CD4-positive, alpha-beta T cell (primary cell): ENCODE measurements around the gene SMPX. TPM values are rescaled to one million over a fixed set of nuclear protein-coding genes. Genes with fewer than 3 reads are reported as not detected.

Source experiments
- ATAC-seq: fragments of 200-7000 bp; cut with Tn5 transposase; one replicate; pipeline ENCODE4 v1.10.0; 2022; ENCODE audit warnings: mild to moderate bottlenecking; ENCODE audit not compliant: poor library complexity
- CTCF ChIA-PET: fragments of 350-600 bp; sonication (Branson Sonifier 250); formaldehyde crosslinking; loops from one replicate; lab custom pipeline; 2021; ENCODE audit warnings: antibody characterized with exemption, inconsistent platforms; lab: Charles Lee
- POLR2A ChIA-PET: fragments of 350-600 bp; sonication (Branson Sonifier 250); formaldehyde crosslinking; loops from one replicate; lab custom pipeline; 2021; ENCODE audit warnings: antibody characterized with exemption, inconsistent platforms; lab: Charles Lee
- DNase-seq, 14 experiments: peaks; one replicate each; pipeline ENCODE4 v3.0.0-alpha.2; 2013 to 2020; ENCODE audit warnings: mixed read lengths in 2 of 14
- H3K27ac ChIP-seq, 2 donors: one replicate each; pipeline versions ENCODE4 v1.5.1 to v1.7.0; 2013; ENCODE audit warnings: low read length in 2 of 2, low read depth in 1 of 2, mild to moderate bottlenecking in 1 of 2
- H3K27me3 ChIP-seq, 2 experiments: 1 replicate in 1 of 2; 2 replicates in 1 of 2; pipeline versions ENCODE4 v1.6.1 to v1.7.0; 2013; ENCODE audit warnings: low read length in 2 of 2, control low read depth in 1 of 2, mild to moderate bottlenecking in 1 of 2, moderate library complexity in 1 of 2; ENCODE audit not compliant: insufficient read depth in 2 of 2, control insufficient read depth in 1 of 2
- H3K36me3 ChIP-seq: one replicate; pipeline ENCODE4 v1.6.1; 2013; ENCODE audit warnings: low read length, control low read depth; ENCODE audit not compliant: insufficient read depth
- H3K4me1 ChIP-seq: one replicate; pipeline ENCODE4 v1.6.1; 2013; ENCODE audit warnings: low read length, control low read depth; ENCODE audit not compliant: insufficient read depth
- H3K4me3 ChIP-seq: one replicate; pipeline ENCODE4 v1.5.1; 2013; ENCODE audit warnings: mild to moderate bottlenecking, low read length, moderate library complexity
- H3K9me3 ChIP-seq, 2 experiments: 1 replicate in 1 of 2; 2 replicates in 1 of 2; pipeline versions ENCODE4 v1.6.1 to v1.7.0; 2013; ENCODE audit warnings: low read length in 2 of 2, mild to moderate bottlenecking in 2 of 2, control low read depth in 1 of 2, moderate library complexity in 1 of 2; ENCODE audit not compliant: control insufficient read depth in 1 of 2, insufficient read depth in 1 of 2
- H3K27ac Mint-ChIP-seq: one replicate; pipeline ENCODE4 v1.8.0; 2020; ENCODE audit warnings: mixed read lengths
- H3K27me3 Mint-ChIP-seq: one replicate; pipeline ENCODE4 v1.8.0; 2021; ENCODE audit warnings: mixed read lengths
- H3K36me3 Mint-ChIP-seq: one replicate; pipeline ENCODE4 v1.8.0; 2021; ENCODE audit warnings: low read depth, mixed read lengths
- H3K4me1 Mint-ChIP-seq: one replicate; pipeline ENCODE4 v1.8.0; 2021; ENCODE audit warnings: low read depth, mixed read lengths
- H3K4me3 Mint-ChIP-seq: one replicate; pipeline ENCODE4 v1.8.0; 2020; ENCODE audit warnings: mild to moderate bottlenecking, mixed read lengths
- H3K9me3 Mint-ChIP-seq: one replicate; pipeline ENCODE4 v1.8.0; 2020; ENCODE audit warnings: mixed read lengths
- CTCF ChIP-seq: fragments of 200-600 bp; IDR thresholded peaks from one replicate; pipeline ENCODE4 v1.8.0; 2022; ENCODE audit warnings: antibody characterized with exemption, mild to moderate bottlenecking
- intact Hi-C, 2 experiments: fragments of 100-400 bp; cut with DNase I in 1 of 2; cut with micrococcal nuclease in 1 of 2; formaldehyde crosslinking; loops; one replicate each; pipeline versions ENCODE4 v1.15.1 to v1.9.0; 2023 to 2025; cut with DNase I, micrococcal nuclease
- total RNA-seq, 174 experiments: library from RNA in 2 of 174; stranded (reverse) in 2 of 174; gene quantifications; one replicate each; pipeline ENCODE4 v1.2.3 and lab custom pipeline; 2021 to 2026

SMPX gene
- total RNA-seq, 2 experiments from 2014 or later: not detected

GRCh38 chrX:21698272-21698671 lies 59.6 kb downstream of the SMPX start:
- DNase-seq: peak in 1 of 14 experiments; percentile 0
- H3K27ac ChIP-seq: no peak overlapping the region
- H3K27ac Mint-ChIP-seq: no peak overlapping the region
- H3K4me1 Mint-ChIP-seq: no peaks in the 10 kb centered on the region
- no peak for ATAC-seq
- intact Hi-C loops: no loop called here
- ChIA-PET POLR2A (no interaction called here), CTCF (no interaction called here)
- no peaks in the 10 kb centered on the region for H3K27me3 Mint-ChIP-seq
- no peaks in the 10 kb centered on the region for H3K9me3 Mint-ChIP-seq
- no peak for TF ChIP-seq CTCF
- no peaks in the 10 kb centered on the region for H3K9me3 ChIP-seq
- H3K27me3 ChIP-seq: no peaks in the 10 kb centered on the region
- no peaks in the 10 kb centered on the region for H3K4me1 ChIP-seq
- H3K36me3 ChIP-seq: no peaks in the 10 kb centered on the region
- H3K4me3 Mint-ChIP-seq: no peak overlapping the region
- H3K36me3 Mint-ChIP-seq: no peaks in the 10 kb centered on the region
- H3K4me3 ChIP-seq: no peak overlapping the region

GRCh38 chrX:21691512-21692018 lies 66.4 kb downstream of the SMPX start:
- POLR2A ChIA-PET: no interaction called here
- H3K27me3 Mint-ChIP-seq: no peaks in the 10 kb centered on the region
- H3K9me3 ChIP-seq: no peaks in the 10 kb centered on the region
- H3K36me3 ChIP-seq: no peaks in the 10 kb centered on the region
- H3K36me3 Mint-ChIP-seq: no peaks in the 10 kb centered on the region
- no peak for TF ChIP-seq CTCF
- H3K27me3 ChIP-seq: no peaks in the 10 kb centered on the region
- intact Hi-C loops: no loop called here
- H3K27ac Mint-ChIP-seq: no peak overlapping the region
- H3K4me3 ChIP-seq: no peak overlapping the region
- H3K27ac ChIP-seq: no peak overlapping the region
- no peaks in the 10 kb centered on the region for H3K9me3 Mint-ChIP-seq
- no peak overlapping the region for H3K4me3 Mint-ChIP-seq
- peaks cover 7% of the 10 kb centered on the region for H3K4me1 Mint-ChIP-seq
- DNase-seq (peak in 1 of 14 experiments; percentile 3), ATAC-seq (no peak)
- no peaks in the 10 kb centered on the region for H3K4me1 ChIP-seq
- CTCF ChIA-PET: no interaction called here

- Mint-ChIP-seq H3K27me3 (no peaks in the 10 kb centered on the region), H3K9me3 (peaks cover 2% of the 10 kb centered on the region), H3K36me3 (no peaks in the 10 kb centered on the region), H3K4me1 (no peaks in the 10 kb centered on the region), H3K4me3 (no peak overlapping the region), H3K27ac (no peak overlapping the region)
- H3K4me1 ChIP-seq: no peaks in the 10 kb centered on the region
- DNase-seq (no peak), ATAC-seq (no peak)
- H3K27ac ChIP-seq: no peak overlapping the region
- ChIA-PET POLR2A (no interaction called here), CTCF (no interaction called here)
- H3K4me3 ChIP-seq: no peak overlapping the region
- no peaks in the 10 kb centered on the region for H3K36me3 ChIP-seq
- no peaks in the 10 kb centered on the region for H3K9me3 ChIP-seq
- intact Hi-C loops: no loop called here
- no peak for TF ChIP-seq CTCF
- no peaks in the 10 kb centered on the region for H3K27me3 ChIP-seq
These were observed 74.0 kb downstream of the SMPX start for GRCh38 chrX:21683941-21684340.
